Measurements from ENCODE around the gene VWA3B.
"Not testable (repeated sequence)": the region's sequence is repeated elsewhere in the genome, so short reads cannot be mapped to it uniquely, and the experiment has no call there.

The VWA3B gene

DNA sequence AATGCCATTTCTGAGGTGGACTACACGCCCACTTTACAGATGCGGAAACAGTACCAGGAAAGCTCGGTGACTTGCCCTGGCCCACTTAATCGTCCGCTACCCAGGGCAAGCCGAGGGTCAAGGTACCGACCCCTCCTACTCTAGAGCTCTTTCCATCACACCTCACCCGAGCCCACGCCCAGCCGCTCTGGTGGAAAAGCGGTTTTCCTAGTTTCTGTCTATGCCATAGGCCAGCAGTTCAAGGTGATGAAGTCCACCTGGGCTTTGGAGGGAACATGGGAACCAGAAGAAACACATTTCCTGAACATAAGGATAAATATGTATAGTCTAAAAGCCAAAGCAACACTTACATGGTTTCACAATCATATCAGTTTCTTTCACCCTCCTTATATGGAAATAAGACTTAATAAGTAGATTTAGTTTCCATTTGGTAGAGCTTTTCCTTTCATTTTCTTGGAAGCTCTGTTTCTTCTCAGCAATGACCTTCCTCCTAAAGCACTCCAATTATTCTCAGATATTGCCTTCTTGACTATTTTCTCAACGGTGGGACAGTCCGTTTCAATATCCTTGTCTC lies 567 bp downstream of the VWA3B start:
- no peak for DNase-seq

DNA sequence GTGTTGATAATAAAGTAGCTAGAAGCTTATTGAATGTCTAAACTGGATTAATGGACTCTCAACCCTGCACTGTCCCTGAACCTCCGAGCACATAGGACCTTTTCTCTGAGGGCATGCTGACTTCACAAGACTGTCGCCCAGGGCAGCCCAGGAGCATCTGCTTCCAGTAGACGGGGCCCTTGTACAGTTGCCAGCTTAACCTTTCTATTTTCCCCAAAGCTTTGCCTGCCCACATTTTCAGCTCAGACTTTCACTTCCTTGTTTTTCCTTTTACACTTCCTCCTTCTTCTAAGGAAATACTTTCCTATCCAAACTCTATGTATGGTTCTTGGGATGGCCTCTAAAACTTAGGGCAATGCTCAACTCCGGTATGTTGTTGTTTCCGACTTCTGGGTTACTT lies 1.3 kb downstream of the VWA3B start:
- no peak for DNase-seq

DNA sequence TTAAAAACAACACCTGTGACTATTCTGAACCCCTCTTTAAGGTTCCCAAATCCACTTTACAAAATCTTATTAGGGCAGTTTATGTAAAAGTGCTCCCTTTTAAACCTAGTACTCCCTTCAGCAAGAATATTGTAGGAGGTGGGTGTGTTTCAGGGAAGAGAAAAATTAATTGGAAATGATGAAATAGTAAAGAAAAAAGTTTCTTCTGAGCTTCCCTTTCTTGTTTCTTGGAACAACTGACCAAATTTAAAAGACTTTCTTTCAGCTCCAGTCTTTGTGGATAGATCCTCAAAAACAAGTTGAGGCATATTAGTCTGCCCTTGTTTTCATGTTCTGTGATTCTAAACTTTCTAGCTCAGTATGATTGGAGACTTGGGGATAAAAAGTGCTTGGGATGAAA lies 3.0 kb downstream of the VWA3B start:
- no peak for DNase-seq

DNA sequence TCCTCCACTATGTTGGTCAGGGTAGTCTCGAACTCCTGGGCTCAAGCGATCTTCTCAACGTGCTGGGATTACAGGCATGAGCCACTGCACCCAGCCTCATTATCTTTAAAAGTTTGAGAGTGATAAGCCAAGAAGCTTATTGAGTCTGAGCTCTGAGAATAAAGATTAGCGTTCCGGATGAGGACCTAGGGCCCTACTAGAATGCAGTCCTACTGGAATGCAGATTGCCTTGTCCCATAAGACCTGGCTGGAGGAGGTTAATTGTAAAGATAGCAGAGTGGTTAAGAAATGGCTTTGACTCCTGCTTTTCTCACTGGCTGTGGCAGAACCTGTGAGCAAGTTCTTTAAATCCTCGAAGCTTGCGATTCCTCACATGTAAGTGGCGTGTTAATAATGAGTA lies 4.0 kb downstream of the VWA3B start:
- DNase-seq: no peak

DNA sequence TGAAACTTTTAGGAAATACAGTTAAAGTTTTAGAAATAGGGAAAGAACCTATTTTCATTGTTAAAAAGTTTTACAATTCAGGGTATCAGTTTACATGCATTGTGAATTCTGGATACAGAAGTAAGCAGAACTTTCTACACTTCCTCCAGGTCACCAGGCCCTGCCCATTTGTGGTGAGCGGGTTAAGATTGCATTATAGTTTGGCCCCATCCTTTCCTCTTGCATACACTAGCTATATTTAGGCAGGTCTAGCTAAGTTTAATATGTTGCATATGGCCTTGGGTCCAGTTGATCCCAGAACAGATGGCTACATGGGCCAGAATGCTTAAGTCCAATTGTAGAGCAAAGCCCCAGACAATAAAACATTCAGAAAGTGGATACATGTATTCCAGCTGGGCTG lies 4.8 kb downstream of the VWA3B start:
- no peak for DNase-seq

DNA sequence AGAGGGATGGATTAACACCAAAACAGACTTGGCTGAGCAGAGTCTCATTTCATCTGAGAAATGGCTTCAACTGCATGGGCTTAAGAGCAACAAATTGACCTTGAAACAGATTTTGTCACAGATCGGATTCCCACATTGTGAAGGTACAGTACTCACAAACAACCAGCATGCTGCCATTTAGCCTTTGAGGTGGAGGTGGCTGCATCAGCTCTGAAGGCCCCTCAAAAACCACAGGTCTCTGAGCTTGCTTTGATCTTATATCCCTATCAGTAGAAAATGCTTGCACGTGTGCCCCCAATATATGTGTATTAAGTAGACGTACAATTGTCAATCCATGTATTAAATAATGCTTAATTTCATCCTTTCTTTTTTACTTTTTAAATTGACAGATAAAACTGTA lies 6.2 kb downstream of the VWA3B start:
- DNase-seq: no peak

DNA sequence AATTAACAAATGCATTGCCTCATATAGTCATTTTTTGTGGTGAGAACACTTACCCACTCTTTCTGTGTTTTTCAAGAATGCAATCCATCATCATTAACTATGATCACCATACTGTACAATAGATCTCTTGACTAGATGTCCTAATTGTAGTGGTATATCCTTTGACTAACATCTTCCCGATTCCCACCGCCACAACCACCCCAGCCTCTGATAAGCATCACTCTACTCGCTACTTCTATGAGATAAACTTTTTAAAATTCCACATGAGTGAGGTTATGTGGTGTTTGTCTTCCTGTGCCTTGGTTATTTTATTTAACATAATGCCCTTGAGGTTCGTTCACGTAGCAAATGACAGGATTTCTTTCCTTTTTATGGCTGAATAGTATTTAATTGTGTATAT lies 6.6 kb downstream of the VWA3B start:
- no peak for DNase-seq

DNA sequence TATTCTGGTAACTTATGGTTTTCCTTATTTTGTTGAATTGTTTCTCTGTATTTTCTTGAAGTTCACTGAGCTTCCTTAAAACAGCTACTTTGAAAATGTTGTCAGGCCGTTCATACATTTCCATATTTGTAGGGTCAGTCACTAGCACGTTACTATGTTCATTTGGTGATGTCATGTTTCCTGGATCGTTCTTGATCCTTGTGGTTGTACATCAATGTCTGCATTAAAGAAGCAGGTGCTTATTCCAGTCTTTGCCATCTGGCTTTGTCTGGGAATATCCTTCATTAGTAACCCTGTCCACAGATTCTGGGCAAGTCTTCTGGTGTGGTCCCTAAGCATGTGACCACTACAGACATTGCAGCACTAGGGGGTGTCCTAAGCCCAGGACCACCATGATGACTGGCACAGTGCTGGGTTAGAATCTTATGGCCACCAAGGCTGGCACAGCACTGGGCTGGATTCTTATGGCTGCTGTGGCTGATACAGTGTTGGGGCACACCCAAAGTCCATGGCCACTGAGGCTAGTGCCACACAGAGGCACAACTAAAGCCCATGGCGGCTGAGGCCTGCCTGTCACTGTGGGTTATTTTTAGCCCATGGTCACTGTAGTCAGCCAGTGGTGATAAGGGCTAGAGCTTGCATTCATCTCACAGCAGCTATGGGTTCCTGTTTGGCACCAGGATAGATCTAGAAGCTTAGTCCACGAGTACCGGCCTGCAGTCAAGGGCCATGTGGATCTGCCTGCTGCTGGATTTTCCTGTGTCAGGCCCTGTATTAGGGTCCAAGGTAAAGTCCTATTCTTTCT lies 13.2 kb downstream of the VWA3B start:
- no peak for DNase-seq

DNA sequence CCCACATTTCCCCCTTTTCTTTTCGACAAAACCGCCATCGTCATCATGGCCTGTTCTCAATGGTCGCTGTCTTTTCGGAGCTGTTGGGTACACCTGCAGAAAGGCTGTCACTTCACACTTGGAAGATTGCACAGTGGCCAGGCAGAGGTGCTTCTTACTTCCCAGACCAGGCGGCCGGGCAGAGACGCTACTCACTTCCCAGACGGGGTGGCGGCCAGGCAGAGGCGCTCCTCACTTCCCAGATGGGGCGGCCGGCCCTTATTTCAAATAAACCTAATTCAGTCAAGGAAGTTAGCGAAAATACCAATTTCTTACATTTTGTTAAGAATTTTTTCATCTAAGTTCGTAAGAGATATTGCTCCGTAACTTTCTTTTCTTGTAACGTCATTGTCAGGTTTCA lies 15.3 kb downstream of the VWA3B start:
- DNase-seq: not testable (repeated sequence)

DNA sequence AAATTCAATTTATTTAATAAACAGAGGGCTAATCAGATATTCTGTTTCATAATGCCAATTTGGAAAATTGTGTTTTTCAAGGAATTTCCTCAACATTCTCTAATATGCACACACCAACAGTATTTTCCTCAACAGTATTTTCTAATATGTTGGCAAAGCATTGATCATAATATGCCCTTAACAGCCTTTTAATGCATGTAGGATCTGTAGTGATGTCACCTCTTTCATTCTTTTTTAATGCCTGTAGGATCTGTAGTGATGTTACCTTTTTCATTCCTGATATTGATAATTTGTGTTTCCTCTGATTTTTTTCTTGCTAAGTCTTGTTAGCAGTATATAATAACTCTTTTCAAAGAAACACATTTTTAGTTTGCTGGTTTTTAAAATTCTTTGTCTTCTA lies 15.9 kb downstream of the VWA3B start:
- DNase-seq: no peak

DNA sequence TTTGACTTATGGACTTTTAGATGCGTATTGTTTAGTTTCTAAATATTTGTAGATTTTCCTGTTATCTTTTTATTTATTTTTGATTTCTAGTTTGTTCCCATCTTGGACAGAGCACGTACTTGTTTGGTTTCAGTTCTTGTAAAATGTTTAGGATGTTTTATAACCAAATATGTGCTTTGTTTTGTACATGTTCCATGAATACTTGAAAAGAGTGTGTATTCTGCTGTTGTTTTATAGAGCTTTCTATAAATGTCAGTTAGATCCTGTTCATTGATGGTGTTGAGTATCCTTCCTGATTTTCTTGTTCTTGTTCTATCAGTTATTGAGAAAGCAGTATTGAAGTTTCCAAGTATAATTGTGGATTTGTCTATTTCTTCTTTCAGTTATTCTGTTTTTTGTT lies 21.1 kb downstream of the VWA3B start:
- no peak for DNase-seq

DNA sequence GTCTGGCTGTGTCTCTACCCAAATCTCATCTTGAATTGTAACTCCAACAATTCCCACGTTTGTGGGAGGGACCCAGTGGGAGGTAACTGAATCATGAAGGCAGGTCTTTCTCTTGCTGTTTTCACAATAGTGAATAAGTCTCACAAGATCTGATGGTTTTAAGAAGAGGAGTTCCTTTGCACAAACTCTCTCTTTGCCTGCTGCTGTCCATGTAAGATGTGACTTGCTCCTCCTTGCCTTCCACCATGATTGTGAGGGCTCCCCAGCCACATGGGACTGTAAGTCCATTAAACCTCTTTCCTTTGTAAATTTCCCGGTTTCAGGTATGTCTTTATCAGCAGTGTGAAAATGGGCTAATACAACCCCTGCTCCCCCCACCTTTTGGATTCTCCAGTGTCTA lies 23.8 kb downstream of the VWA3B start:
- DNase-seq: no peak

DNA sequence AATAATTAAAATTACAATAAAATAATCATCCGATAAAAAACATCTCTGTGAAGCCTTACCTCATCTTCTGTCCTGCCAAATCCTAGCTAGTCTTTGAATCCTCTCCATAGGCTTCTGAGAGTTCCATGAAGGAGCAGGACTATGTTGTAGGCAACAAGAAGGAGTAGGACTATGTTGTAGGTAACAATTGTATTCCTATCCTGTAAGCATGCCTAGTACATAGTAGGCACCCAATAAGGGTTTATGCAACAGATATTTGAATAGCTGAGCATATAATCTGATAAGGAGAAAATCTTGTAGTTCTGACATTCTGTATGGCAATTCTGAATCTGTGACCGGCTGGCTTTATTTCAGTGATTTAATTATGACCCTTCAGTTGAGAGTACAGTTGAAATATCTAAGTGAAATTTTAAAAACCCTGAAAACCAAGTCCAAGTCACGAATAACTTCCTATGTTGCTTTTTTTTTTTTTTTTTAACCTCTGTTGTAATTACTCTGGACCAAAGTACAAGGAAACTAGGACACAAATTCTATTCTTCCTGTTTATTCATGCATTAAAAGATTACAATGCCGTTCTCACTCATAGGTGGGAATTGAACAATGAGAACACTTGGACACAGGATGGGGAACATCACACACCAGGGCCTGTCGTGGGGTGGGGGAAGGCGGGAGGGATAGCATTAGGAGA lies 27.8 kb downstream of the VWA3B start:
- no peak for DNase-seq

DNA sequence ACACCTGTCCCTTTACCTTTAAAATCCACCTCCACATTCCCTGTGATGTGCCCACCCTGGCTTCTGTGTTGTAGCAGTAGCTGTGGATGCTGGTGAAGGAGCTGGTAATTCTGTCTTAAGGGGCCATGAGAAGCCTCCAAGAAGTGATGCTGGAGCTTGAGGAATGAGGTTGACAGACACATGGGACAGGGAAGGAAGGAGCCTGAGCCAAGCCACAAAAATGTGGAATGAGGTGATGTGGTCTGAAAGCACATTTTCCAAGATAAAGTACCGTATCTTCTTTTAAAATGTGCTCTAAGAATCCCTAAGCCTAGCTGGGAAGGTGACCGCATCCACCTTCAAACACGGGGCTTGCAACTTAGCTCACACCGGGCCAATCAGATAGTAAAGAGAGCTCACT lies 31.2 kb downstream of the VWA3B start:
- DNase-seq: no peak

DNA sequence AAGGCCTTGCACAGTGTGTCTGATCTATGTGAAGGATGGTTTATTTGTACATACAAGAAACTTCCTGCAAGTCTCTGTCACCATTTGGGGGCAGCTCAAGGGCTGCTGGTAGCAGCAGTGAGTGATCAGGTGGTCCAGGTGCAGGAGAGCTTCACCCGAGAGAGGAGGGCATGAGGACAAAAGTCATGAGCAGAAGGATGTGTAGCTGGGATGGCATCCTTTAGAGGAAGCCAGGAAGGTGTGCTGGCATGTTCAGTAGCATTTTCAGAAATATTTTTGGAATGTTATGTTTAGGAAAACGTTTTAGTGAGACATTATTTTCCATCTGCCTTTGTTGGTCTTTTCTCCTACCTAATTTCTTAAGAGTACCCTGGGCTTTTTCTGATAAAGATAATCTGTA lies 31.9 kb downstream of the VWA3B start:
- no peak for DNase-seq

DNA sequence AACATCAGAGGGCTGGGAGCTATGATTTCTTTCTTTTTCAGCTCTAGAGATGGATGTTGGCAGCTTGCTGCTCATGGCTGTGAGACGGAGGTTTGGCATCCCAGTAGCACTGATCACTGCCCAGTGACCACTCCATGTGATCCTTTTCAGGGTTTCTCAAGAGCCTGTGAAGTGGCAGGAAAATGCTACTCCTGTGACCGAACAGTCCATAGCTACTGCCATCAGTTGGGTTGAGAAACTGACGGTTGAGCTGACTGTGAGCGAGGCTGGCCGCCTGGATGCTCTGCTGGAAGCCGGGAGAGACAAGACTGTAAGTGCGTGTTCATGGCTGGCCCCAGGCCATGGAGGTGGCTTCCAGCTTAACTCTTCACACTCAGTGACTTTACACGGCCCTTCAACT lies 34.2 kb downstream of the VWA3B start:
- DNase-seq: no peak

DNA sequence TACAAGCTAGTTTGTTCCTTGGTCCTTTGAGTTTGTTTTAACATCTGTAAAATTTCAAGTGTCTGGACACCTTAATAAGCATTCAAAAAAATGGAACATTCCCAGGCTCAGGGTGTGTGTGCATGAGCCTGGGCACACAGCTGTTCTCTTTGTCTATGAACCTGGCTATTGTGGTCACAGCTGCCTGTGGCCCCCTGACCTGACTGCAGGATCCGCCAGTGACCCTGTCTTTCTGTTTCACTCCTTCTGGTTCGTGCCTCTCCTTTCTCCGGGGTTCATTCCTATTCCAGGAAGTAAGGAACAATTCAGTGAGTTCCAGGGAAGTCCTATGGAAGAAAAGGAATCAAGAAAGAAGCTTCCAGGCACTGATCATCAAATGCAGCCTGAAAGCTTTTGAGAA lies 35.6 kb downstream of the VWA3B start:
- no peak for DNase-seq

DNA sequence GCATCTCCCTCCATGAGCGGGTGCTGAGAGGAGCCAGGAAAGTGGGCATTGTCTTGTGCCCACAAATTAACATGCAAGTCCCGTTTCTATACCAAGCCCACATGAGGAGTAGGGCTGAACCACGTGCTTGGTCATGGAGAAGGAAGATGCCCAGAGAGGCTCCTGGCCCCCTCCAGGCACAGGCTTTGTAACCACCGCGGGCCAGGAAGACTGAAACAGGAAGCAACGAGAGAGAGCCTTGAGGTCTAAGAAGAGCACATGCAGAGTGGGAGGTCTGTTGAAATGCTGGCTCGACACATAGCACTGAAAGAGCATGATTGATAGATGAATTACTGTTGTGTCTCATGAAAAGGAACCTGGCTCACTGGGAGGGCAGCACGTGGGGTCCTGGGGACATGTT lies 36.3 kb downstream of the VWA3B start:
- DNase-seq: no peak

DNA sequence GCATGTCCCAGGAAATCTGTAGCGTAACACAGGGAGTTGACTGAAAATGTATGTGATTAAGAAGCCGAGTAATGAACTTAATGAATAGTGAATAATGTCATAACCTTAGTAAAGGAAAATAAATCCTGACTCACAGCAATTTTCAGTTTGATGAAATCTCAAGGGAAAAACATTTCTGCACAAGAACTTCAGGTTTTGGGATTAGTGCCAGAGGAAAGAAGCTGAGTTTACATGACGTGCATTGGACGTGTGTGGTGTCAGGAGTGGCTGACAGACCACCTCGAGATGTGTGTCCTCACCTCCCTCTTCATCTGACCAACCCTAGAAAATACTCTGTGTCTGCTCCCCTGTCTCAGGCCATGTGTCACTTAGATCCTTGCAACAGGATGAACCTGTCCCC lies 39.1 kb downstream of the VWA3B start:
- DNase-seq: no peak

DNA sequence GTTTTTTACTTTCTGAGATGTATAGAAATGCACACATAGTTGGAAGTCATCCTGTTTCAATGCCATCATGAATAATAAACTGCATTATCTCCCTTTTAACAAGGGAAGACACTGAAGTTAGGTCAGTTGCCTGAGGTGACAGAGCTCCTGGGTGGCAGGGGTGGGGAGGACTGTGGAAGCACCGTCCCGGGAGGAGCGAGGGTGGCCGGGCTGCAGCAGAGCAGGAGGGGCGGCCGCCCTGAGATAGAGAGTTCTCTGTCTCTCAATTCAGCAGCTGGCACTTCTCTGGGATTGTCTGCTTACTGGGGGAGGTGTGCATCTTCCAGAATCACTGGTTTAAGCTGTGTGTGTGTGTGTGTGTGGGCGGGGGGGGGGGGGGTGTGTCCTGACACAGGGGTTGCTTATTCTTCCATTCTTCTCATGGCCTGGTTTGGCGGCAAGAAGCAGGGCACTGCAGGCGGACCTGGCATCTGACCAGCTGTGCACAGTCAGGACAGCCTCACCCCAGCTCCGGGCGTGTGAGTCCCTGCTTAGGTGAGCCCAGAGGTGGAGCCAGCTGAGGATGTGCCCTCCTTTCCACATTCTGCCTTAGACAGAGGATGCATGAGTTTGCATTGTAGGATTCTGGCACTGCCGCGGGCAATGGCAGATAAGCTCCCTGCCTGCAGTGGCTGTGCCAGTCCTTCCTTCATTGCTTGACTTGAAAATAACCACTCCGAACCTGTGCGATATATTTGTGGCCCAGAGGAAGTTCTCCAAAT lies 40.4 kb downstream of the VWA3B start:
- DNase-seq: no peak

DNA sequence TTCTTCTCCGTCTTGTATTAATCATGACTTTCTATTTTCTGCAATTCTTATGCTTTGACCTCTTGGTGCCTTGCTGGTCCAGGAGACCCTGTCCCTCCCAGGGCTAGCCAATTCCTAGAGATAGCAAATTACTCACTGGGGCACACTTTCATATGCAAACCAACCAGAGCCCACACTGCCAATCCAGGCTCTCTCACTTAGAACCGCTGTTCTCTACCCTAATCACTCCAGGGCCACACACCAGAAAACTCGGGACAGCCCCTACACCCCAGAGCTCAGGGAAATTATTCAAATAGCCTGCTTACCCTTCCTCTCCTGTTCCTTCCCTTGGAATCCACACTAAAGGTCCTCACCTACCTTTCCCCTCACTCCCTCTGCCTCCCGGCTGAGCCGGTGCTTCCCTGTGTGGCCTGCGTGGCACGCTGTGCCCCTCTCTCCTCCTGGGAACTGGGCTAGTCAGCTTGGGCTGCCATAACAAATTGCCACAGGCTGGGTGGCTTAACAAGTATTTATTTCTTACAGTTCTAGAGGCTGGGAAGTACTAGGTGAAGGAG lies 41.7 kb downstream of the VWA3B start:
- DNase-seq: no peak

DNA sequence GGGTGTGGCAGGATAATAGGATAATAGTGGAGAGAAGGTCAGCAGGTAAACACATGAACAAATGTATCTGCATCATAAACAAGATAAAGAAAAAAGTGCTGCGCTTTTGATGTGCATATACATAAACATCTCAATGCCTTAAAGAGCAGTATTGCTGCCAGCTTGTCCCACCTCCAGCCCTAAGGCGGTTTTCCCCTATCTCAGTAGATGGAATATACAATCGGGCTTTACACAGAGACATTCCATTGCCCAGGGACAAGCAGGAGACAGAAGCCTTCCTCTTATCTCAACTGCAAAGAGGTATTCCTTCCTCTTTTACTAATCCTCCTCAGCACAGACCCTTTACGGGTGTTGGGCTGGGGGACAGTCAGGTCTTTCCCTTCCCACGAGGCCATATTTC lies 43.1 kb downstream of the VWA3B start:
- DNase-seq: not testable (repeated sequence)
